Tibial nerve (tissue), 4 donors: Measurements from ENCODE around the gene ITGB6.

Experiments used
- EP300 ChIP-seq, 2 donors: sonication (generic); formaldehyde crosslinking; IDR thresholded peaks; one replicate each; pipeline ENCODE4 v1.6.1; 2017; ENCODE audit warnings: antibody characterized with exemption in 2 of 2, mild to moderate bottlenecking in 1 of 2
- POLR2A ChIP-seq, 2 donors: fragments of 450-650 bp; IDR thresholded peaks; one replicate each; pipeline ENCODE4 v1.6.1; 2017; ENCODE audit warnings: antibody characterized with exemption in 2 of 2, mild to moderate bottlenecking in 2 of 2, moderate library complexity in 2 of 2
- TF ChIP-seq, protein P1 (sequence below), 5 experiments: fragments of 200-600 bp in 3 of 5; fragments of 450-650 bp in 2 of 5; sonication (generic) in 3 of 5; IDR thresholded peaks; one replicate each; pipeline ENCODE4 v1.5.1; 2016 to 2019; ENCODE audit warnings: antibody characterized with exemption in 5 of 5, mild to moderate bottlenecking in 3 of 5, moderate library complexity in 2 of 5

DNA sequence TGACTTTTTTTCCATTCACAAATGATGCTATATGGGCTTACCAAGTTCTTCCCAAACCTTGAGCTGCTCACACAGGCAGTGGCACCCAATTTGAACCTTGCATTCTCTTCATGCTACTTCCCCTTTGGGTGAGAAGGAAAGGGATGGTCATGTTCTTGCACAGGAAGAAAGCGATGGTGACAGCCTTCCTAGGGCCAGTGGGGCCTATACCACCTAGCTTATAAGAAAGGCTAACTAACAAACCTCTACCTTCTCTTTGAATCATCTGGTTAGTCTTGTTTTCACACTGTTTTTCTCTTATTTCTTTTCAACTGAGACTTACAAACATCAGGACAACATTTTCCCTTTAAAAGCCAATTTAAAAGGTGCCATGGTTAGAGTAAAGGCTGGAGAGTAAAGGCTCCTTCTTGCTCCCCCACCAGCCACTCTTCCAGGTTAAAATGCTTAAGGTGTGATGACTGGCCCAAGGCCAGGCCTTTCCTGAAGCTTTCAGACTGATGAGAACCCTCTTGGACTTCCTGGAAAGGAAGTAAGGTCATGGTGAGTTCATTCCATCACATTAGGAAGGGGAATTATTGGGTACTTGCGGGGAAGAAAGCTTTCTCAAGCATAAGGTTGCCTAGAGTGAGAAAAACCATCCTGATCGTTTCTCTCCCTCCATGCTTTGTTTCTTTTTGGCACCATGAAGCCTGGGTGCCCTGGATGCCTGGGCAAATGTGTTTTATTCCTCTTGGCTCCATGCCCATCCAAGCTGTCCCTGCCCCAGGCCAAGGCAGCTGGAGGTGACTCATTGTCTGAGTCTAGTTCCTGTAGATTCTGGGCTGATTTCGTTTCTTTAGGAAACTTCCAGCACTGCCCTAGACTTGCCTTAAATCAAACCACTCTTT is 41.4 kb upstream of the ITGB6 start:
- TF ChIP-seq, protein P1, sequence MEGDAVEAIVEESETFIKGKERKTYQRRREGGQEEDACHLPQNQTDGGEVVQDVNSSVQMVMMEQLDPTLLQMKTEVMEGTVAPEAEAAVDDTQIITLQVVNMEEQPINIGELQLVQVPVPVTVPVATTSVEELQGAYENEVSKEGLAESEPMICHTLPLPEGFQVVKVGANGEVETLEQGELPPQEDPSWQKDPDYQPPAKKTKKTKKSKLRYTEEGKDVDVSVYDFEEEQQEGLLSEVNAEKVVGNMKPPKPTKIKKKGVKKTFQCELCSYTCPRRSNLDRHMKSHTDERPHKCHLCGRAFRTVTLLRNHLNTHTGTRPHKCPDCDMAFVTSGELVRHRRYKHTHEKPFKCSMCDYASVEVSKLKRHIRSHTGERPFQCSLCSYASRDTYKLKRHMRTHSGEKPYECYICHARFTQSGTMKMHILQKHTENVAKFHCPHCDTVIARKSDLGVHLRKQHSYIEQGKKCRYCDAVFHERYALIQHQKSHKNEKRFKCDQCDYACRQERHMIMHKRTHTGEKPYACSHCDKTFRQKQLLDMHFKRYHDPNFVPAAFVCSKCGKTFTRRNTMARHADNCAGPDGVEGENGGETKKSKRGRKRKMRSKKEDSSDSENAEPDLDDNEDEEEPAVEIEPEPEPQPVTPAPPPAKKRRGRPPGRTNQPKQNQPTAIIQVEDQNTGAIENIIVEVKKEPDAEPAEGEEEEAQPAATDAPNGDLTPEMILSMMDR (IDR thresholded peaks at IDR 0.05), result no peak
- TF ChIP-seq POLR2A (IDR thresholded peaks at IDR 0.05) (no peak), EP300 (IDR thresholded peaks at IDR 0.05) (peak in 1 of 2 donors; percentile 8)
